OCI-LY7 (cell line): ENCODE measurements around the gene CHST9.

Experiments used
- CTCF ChIP-seq: fragments of 200-600 bp; sonication (generic); conservative IDR thresholded peaks from 2 replicates; pipeline ENCODE4 v1.5.1; 2014; ENCODE audit warnings: mild to moderate bottlenecking, antibody characterized with exemption, low read length, moderate library complexity, mixed read lengths
- EZH2phosphoT487 ChIP-seq: fragments of 200-600 bp; sonication (generic); IDR thresholded peaks from 2 replicates; pipeline ENCODE4 v1.6.1; 2018; ENCODE audit warnings: low read depth, borderline replicate concordance, mild to moderate bottlenecking, mixed run types, antibody characterized with exemption, low read length, moderate library complexity, mixed read lengths

DNA sequence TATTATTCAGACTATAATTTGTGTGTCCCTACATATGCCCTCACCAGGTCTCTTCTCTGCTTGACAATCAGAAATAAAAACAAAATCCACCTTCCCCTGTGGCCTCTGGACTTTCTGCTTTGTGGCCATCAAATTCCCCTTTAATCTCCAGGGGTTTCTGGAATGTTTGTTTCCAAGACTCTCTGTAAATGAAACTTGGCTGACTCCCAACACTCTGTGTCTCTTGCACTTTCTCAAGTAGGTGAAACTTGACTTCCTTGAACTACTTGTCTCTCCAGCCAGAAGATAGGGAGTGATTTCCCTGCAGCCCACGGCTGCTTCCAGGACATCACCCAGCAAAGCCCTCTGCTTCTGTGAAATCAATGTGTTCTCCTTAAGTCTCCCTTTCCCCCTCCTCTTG, 265.5 kb downstream of the CHST9 start:
- TF ChIP-seq CTCF = no peak
- TF ChIP-seq EZH2phosphoT487 = no peak
